Activated CD4-positive, alpha-beta T cell treated with anti-CD3 and anti-CD28 coated beads for 24 hours (primary cell): Measurements from ENCODE around the gene MID1.

Experiments used
- DNase-seq, 2 donors: peaks; one replicate each; pipeline ENCODE4 v3.0.0-alpha.2; 2020; ENCODE audit warnings: low read depth in 2 of 2

MID1 gene

GRCh38 chrX:10620121-10620699 lies at the start of gene MID1:
TSS of gene MID1 (minus strand) at chrX:10620585. CDS start at chrX:10567547, 53,038 bp downstream.
- no peak for DNase-seq

- no peak for DNase-seq
These were observed 46.8 kb upstream of the MID1 start for GRCh38 chrX:10667143-10667542.

GRCh38 chrX:10666102-10666501 lies 45.7 kb upstream of the MID1 start:
- DNase-seq, result no peak

GRCh38 chrX:10665681-10666080 lies 45.3 kb upstream of the MID1 start:
- no peak for DNase-seq

GRCh38 chrX:10660171-10660570 lies 39.8 kb upstream of the MID1 start:
- DNase-seq, result no peak

- no peak for DNase-seq
These were observed 35.8 kb upstream of the MID1 start for GRCh38 chrX:10656214-10656613.

GRCh38 chrX:10654960-10655359 lies 34.6 kb upstream of the MID1 start:
- no peak for DNase-seq

- DNase-seq, result no peak
These were observed 32.9 kb upstream of the MID1 start for GRCh38 chrX:10653302-10653701.

GRCh38 chrX:10649265-10649664 lies 28.9 kb upstream of the MID1 start:
- DNase-seq, result no peak

- DNase-seq, result no peak
These were observed 28.2 kb upstream of the MID1 start for GRCh38 chrX:10648614-10649013.

GRCh38 chrX:10636851-10637250 lies 16.5 kb upstream of the MID1 start:
- DNase-seq, result no peak

- DNase-seq, result no peak
These were observed 16.0 kb upstream of the MID1 start for GRCh38 chrX:10636337-10636736.

- DNase-seq, result no peak
These were observed 14.2 kb upstream of the MID1 start for GRCh38 chrX:10634392-10635161.

- DNase-seq, result no peak
These were observed 13.3 kb upstream of the MID1 start for GRCh38 chrX:10633722-10634121.

GRCh38 chrX:10631416-10632145 lies 11.2 kb upstream of the MID1 start:
- no peak for DNase-seq

GRCh38 chrX:10630320-10630719 lies 9.9 kb upstream of the MID1 start:
- DNase-seq, result no peak

- no peak for DNase-seq
These were observed 9.5 kb upstream of the MID1 start for GRCh38 chrX:10629905-10630304.

- DNase-seq, result no peak
These were observed 8.5 kb upstream of the MID1 start for GRCh38 chrX:10628906-10629305.

GRCh38 chrX:10622197-10622596 lies 1.8 kb upstream of the MID1 start:
- DNase-seq, result no peak

GRCh38 chrX:10619425-10620046 lies 849 bp downstream of the MID1 start:
- DNase-seq, result no peak

- DNase-seq, result no peak
These were observed 1.4 kb downstream of the MID1 start for GRCh38 chrX:10618961-10619360.

- no peak for DNase-seq
These were observed 2.4 kb downstream of the MID1 start for GRCh38 chrX:10617999-10618351.
